ENCODE measurements around the gene MOBP.

Gene MOBP

DNA sequence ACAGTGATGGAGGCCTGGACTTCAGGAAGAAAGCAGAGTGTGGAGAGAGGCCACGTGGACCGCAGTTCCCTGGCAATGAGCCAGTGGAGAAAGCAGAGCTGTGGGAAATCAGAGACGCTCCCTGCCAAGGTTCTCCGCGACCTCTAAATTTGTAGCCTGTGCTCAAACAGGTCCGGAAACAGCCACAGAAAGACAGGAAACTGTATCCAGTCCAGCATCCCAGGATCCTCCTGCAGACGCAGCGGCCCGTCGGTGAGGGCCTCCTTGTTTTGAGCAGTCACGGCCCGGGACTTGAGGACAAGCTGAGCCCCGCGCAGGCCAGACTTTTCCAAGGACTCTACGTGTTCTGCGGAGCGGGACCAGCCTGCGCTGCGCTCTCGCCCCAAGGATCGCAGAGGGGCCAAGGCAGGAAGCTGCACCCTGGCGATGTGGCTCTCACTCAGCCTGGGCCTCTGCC, 38.7 kb upstream of the MOBP start:
- H3K27ac ChIP-seq: peak overlapping the region in 1 of 2 donors; percentile 51
- DNase-seq (ENCODE audit: low spot score): no peak
- no peak overlapping the region for H3K4me3 ChIP-seq
- TF ChIP-seq, protein P1, sequence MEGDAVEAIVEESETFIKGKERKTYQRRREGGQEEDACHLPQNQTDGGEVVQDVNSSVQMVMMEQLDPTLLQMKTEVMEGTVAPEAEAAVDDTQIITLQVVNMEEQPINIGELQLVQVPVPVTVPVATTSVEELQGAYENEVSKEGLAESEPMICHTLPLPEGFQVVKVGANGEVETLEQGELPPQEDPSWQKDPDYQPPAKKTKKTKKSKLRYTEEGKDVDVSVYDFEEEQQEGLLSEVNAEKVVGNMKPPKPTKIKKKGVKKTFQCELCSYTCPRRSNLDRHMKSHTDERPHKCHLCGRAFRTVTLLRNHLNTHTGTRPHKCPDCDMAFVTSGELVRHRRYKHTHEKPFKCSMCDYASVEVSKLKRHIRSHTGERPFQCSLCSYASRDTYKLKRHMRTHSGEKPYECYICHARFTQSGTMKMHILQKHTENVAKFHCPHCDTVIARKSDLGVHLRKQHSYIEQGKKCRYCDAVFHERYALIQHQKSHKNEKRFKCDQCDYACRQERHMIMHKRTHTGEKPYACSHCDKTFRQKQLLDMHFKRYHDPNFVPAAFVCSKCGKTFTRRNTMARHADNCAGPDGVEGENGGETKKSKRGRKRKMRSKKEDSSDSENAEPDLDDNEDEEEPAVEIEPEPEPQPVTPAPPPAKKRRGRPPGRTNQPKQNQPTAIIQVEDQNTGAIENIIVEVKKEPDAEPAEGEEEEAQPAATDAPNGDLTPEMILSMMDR (IDR thresholded peaks at IDR 0.05): no peak

DNA sequence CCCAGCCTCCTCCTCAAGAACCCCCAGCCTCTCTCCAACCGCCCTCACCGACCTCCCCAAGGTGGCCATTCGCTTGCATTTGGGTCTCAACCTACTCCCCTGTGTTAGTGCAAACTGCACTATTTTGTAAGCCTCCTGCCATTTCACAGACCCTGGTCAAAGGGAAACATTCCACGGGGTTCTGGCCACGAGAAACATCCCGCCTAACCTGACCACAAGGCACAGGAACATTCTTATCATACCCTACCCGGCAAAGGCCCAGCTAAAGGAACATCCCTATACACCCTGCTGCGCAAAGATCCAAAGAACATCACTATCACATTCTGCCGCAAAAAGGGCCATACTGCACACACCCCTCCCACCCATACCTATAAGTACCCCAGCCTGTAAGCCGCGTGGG, 38.0 kb upstream of the MOBP start:
- no peak for DNase-seq (ENCODE audit: low spot score)
- Histone ChIP-seq H3K4me3 (no peak overlapping the region), H3K27ac (peak overlapping the region in 1 of 2 donors; percentile 51)
- TF ChIP-seq, protein P1 (IDR thresholded peaks at IDR 0.05): no peak

DNA sequence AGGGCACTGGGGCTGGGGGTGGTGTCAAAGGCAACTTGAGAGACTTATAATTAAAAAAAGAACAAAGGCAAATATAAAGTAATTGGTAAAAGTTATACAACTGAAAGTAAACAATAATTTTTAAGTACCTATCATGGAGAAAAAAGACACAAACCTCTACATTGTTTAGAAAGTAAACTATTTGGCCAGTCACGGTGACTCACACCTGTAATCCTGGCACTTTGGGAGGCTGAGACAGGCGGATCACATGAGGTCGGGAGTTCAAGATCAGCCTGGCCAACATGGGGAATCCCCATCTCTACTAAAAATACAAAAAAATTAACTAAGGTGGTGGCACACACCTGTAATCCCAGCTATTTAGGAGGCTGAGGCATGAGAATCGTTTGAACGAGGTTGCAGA, 35.1 kb upstream of the MOBP start:
- TF ChIP-seq, protein P1 (IDR thresholded peaks at IDR 0.05): no peak
- no peak for DNase-seq (ENCODE audit: low spot score)
- H3K4me3 ChIP-seq: no peak overlapping the region
- H3K27ac ChIP-seq: no peak overlapping the region

DNA sequence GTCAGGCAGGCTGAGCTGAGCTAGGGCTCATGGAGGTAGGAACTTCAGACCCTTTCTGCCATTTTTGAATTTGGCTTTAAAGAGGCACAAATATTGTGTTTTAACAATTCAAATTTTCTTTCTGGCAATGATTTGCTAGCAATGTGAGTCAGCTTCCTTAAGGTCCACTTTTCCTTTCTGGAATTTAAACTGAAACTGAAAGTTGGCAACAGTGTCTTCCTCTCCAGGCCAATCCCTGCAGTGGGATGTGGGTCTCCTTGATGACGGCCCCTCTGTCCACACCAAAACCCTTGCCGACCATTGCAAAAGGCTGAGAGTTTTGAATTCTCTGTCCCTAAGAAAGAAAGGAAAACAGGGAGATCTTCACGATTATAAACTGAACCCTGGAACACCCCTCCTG, 33.8 kb upstream of the MOBP start:
- Histone ChIP-seq H3K4me3 (peak overlapping the region; percentile 21), H3K27ac (peak overlapping the region in 1 of 2 donors; percentile 35)
- TF ChIP-seq, protein P1 (IDR thresholded peaks at IDR 0.05): no peak
- DNase-seq (ENCODE audit: low spot score): no peak

DNA sequence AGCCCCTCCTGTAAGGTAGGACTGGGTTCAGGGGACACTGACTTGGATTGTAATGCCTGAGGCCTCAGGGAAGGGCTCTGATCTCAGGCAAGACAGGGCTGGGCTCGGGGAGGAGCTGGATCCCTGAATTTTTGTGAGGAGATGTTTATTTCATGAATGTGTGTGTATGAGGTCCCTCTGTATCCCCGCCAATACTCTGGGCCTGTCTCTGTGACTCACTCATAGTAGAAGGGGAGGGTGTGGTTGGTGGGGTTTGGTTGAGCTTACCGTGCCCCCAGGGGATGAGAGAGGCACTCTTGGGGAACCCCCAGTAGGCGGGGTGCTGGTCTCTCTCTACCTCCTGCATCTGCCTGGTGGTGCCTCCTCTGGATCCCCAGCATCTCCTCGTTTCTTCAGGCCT, 32.9 kb upstream of the MOBP start:
- TF ChIP-seq, protein P1 (IDR thresholded peaks at IDR 0.05): no peak
- no peak for DNase-seq (ENCODE audit: low spot score)
- Histone ChIP-seq H3K4me3 (no peak overlapping the region), H3K27ac (no peak overlapping the region)

DNA sequence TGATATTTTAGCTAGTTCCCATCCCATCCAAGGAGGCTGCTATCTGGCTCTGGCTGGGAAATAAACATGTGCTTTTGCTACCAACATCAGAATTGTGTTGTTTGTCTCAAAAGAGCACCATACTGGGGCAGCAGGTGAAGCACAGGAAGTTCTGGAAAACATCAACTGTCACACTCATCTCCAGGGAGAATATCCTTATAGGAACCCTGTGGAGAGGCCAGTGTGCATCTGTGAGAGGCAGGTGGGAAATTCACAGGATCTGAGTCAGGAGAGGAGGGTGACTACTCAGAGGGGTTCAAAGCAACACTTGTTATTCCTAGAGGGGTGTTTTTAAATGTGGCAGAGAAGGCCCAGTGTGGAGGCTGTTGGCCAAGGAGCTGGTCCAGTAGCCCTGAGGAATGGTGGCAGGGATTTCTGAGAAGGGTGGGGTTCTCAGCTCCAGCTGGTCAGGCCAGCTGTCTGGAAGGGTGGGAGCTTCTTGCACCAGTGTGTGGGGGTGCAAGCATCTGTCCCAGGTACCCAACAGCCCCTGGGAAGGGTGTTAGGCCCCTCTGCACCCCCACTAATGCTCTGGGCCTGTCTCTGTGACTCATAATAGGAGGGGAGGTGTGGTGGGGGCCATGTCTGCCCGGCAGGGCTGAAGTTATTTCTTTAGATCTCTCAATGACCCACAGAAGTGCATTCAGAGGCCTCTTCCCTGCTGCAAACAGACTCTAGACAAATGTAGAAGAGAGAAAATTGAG, 32.3 kb upstream of the MOBP start:
- TF ChIP-seq, protein P1 (IDR thresholded peaks at IDR 0.05): no peak
- Histone ChIP-seq H3K4me3 (no peak overlapping the region), H3K27ac (no peak overlapping the region)
- DNase-seq (ENCODE audit: low spot score): no peak

DNA sequence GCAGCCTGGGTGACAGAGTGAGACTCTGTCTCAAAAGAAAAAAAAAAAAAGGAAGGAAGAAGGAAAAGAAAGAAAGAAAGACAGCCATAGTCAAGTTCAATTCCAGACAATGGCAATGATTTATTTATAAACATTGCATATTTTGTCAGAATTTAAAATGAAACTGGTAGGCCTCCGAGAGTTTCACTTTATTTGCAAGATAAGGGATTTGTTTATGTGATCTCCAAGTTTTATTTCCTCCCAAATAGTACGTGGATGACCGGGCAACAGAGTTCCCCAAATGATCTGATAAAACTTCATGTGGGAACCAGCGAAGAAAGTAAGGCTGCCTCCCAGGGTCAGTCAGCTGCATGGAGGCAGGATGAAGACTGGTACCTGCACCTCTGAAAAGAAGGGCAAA, 28.6 kb upstream of the MOBP start:
- H3K27ac ChIP-seq: no peak overlapping the region
- no peak for DNase-seq (ENCODE audit: low spot score)
- TF ChIP-seq, protein P1 (IDR thresholded peaks at IDR 0.05): no peak
- H3K4me3 ChIP-seq: no peak overlapping the region
